Colon (tissue), 2 donors: ENCODE data around the gene TENM4.

Source experiments
- FAIRE-seq: peaks from 2 replicates; lab custom pipeline; 2012; peaks lifted over from hg19 to GRCh38; lab: Jason Lieb, UNC
- donor health status: control.
- donor health status: control.

Gene TENM4

DNA sequence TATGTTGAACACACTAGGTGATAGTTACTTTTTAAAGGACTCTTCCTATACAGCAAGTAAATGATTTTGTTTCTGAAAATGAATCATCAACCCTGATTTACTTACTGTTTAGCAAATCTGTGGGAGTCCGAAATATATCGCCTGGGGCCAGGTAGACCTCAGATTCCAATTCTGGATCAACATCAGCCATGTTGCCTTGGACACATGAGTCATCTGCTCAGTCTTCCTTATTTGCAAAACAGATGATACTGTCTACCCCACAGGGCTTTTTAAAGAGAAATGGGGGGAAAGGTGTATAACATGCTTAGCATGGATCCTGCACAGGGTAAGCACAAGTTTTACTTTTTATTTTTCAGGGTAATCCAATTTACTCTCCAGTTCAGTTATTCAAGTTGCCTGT, 324.2 kb downstream of the TENM4 start:
- FAIRE-seq, result no peak

DNA sequence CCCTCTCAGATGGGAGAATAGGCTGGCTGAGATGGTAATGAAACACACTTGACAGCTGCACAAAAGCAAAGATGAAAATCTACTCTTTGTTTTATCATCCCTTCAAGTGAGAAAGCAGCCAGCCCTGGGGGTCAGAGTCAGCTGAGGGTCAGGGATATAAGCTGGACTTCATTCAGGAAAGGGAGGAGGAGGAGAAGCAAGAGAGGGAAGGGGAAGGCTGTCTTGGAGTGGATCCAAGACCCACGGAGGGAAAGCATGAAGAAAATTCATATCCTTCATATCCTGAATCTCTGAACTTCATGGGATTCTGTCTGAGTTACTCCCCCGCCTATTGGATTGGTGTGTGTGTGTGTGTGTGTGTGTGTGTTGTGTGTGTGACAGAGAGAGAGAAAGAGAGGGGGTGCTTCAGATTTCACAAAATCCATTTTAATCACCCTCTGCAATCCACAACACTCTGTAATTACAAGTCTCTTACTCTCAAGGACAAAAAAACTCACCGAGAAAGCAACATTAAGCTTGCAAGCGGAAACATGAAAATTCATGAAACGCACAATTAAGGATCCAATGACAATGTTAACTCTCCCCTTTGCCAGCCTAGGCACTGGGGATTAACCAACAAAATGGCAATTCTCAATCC, 327.7 kb downstream of the TENM4 start:
- FAIRE-seq, result no peak

- no peak for FAIRE-seq
Observed at GRCh38 chr11:79110796-79111195, 330.0 kb downstream of the TENM4 start.

- FAIRE-seq, result no peak
Observed at GRCh38 chr11:79110321-79110720, 330.5 kb downstream of the TENM4 start.

DNA sequence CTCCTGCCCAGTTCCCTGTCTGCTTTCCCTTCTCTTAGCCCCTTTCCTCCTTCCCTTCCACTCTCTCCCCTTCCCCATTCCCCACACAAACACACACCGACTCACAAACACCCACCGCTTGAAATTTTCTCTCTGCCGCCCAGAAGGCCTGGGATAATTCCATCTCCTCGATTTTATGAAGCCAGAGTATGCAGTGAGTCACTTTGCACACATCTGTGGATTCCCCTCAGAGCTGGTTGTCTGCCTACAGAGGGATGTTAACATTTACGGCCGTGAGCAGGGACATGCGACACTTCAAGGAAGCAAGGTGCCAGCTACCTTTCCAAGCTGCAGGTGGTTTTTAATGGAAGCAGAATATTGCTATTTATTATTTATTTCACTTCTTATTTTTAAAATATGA, 332.0 kb downstream of the TENM4 start:
- FAIRE-seq, result no peak

- FAIRE-seq, result no peak
Observed at GRCh38 chr11:79102840-79103239, 338.0 kb downstream of the TENM4 start.

- no peak for FAIRE-seq
Observed at GRCh38 chr11:79101656-79102055, 339.2 kb downstream of the TENM4 start.

DNA sequence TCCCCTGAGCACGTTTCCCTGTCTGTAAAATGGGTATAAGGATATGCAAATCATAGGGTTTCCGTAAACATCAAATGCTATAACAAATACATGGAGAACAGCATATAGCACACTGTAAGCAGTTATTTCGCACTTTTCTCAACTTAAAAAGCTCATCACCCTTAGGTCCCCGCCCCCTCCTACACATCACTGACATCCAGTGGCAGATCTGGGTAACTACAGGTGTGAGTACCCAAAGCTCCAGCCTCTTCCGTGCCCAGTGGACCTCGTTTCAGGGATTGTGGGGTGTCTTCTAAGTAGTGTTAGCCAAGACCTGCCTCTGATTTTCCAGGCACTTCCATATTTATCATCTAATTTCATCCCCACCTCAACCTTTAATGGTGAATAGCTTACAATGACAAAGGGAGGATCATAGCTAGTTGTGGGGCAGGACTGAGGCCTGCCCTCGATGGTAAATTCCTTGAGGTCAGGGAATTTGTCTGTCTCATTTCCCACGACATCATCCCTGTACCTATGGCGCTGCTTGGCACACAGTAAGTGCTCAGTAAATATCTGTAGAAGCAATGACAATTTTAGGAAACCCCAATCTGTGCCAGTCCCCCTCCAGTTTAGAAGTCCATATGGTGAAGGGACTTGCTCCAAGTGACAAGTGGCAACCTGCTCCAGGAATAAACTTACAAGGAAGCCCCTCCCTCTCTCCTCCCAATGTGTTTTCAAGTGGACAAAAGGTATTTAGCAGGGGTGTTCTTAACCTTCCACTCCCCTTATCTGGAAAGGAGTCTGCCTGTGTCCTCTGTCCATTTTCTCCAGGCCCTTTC, 340.5 kb downstream of the TENM4 start:
- no peak for FAIRE-seq

GRCh38 chr11:79098146-79098545, 342.7 kb downstream of the TENM4 start:
- FAIRE-seq, result no peak

- FAIRE-seq, result no peak
Observed at GRCh38 chr11:79097246-79097875, 343.5 kb downstream of the TENM4 start.

- no peak for FAIRE-seq
Observed at GRCh38 chr11:79095424-79095823, 345.4 kb downstream of the TENM4 start.

DNA sequence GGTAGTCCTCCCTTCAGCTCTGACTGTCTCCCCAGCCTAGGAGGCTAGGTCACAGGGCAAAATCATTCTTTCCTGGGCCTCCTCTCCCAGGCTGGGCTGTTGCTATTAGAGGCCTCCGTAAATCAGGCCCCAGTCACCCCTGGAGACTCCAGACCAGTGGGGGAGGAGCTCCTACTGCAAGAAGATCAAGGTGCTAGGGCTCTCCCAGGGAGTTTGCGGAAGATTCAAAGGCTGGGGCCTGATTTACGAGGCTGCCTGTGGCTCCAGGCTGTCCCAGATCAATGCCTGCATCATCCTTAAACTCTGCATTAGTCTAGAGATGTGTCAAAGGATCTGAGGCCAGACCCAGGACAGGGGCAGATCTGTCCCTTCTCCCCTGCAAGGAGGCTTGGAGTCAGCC, 346.2 kb downstream of the TENM4 start:
- FAIRE-seq, result no peak

DNA sequence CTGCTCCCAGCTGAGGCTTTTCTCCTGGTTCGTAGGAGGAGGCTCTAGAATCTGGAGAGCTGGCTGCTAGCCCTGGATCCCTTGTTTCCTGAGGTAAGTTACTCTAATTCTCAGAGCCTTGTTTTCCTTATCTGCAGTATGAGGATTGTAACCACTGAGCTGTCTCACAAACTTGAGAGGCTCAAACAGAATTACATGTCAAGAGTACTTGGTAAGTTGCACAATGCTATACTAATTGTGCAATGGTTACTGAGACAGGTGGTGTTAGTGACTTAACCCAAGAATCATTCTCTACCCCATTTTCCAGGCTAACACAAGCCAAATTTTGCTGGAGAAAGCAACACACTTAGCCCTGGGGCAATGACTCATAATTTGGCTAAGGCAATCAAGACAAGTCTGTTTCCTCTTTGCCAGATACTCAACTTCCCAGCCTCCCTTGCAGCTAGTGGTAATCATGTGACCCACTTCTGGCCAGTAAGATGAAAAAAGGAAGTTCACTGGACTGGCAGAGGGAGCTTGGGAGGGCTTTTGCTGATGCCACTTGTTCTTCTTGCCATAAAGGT, 348.0 kb downstream of the TENM4 start:
- FAIRE-seq, result no peak

GRCh38 chr11:79090191-79090705, 350.6 kb downstream of the TENM4 start:
- FAIRE-seq, result no peak

- FAIRE-seq, result no peak
Observed at GRCh38 chr11:79089601-79090000, 351.2 kb downstream of the TENM4 start.

- no peak for FAIRE-seq
Observed at GRCh38 chr11:79088967-79089366, 351.9 kb downstream of the TENM4 start.

DNA sequence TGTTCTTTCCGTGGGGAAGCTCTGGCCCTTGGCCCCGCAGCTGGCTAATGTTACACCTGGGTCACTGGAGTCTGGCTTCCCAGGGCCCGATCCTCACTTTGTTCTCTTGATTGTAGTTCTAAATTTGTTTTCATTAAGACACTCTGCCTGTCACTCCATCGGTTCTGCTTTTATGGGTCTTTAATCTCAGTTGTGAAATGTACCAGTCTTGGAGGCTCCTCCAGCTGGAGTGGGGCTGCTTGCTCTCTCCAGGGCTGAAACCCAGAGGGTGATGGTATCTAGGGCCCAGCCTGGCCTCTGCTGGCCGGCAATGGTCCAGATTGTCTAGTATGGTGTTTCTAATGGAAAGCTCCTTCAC, 352.9 kb downstream of the TENM4 start:
- FAIRE-seq, result no peak

- no peak for FAIRE-seq
Observed at GRCh38 chr11:79087238-79087960, 353.4 kb downstream of the TENM4 start.

- FAIRE-seq, result no peak
Observed at GRCh38 chr11:79086056-79086455, 354.8 kb downstream of the TENM4 start.

DNA sequence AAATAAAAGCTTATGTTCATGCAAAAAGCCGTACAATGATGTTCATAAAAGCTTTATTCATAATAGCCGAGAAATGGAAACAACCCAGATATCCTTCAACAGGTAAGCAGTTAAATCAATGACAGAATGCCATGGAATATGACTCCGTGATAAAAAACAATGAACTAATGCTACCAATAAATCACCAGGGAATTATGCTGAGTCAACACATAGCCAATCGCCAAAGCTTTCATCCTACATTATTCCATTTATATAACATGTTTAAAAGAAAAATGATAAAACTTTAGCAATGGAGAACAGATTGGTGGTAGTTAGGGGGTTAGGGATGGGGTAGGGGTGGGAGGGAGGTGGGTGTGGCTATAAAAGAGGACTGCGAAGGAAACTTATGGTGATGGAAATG, 356.4 kb downstream of the TENM4 start:
- FAIRE-seq, result no peak

- no peak for FAIRE-seq
Observed at GRCh38 chr11:79083352-79083751, 357.5 kb downstream of the TENM4 start.

GRCh38 chr11:79082907-79083306, 357.9 kb downstream of the TENM4 start:
- no peak for FAIRE-seq
